ENCODE measurements around the gene HIPK3. TPM values are rescaled to one million over a fixed set of nuclear protein-coding genes. Genes with fewer than 3 reads are reported as not detected.

Gene HIPK3
- total and polyA plus RNA-seq, 2 donors (not counting 3 experiments of a cell fraction or from before 2014, with no cell fraction given) = 13.3 to 36.1 TPM

DNA sequence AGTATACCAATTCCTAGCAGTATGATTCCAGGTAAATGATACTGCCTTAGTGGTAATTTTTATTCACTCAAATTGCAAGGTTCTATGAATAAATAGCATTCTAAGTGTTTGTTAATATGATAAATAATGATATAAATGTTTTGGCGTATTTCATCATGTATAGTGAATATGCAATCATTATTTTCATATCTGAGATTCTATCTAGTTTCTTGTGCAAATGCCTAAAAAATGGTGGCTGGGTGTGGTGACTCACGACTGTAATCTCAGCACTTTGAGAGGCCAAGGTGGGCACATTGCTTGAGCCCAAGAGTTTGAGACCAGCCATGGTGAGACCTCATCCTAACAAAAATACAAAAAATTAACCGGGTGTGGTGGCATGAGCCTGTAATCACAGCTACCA lies 13.9 kb downstream of the HIPK3 start:
- peaks cover 87% of the 10 kb centered on the region for H3K79me2 ChIP-seq (ENCODE audit: control insufficient read depth, insufficient read depth, low read length)
- H3K9me3 ChIP-seq (replicated peaks; ENCODE audit: control insufficient read depth, insufficient read depth, low read length) = no peaks in the 10 kb centered on the region
- no peaks in the 10 kb centered on the region for H3K4me1 ChIP-seq (ENCODE audit: control insufficient read depth, extremely low read depth, insufficient read depth, low read length)
- peaks cover 22% of the 10 kb centered on the region for H4K20me1 ChIP-seq (replicated peaks; ENCODE audit: control insufficient read depth, extremely low read depth, insufficient read depth, low read length)
- no peak overlapping the region for H2AFZ ChIP-seq (ENCODE audit: low read depth, low read length)
- CTCF ChIA-PET = interaction anchor here (0.9 kb wide), 1 partner anchor 123 kb away, joined by 3 read pairs; no protein-coding TSS in a partner anchor
- no peak for FAIRE-seq
- no peak overlapping the region for H3K27ac ChIP-seq (ENCODE audit: insufficient read depth, low read depth, low read length)
- no peak overlapping the region for H3K4me3 ChIP-seq (replicated peaks in 1 of 3; ENCODE audit: insufficient read depth in 1 of 3, low read depth in 1 of 3, low read length in 3 of 3)
- DNase-seq (ENCODE audit: low read depth, low spot score) = no peak
- dilution Hi-C loops (cut with MboI; ENCODE audit: extremely low pct_ligation_motif_present, low sequenced_read_pairs) (no loop called here), intact Hi-C loops (cut with micrococcal nuclease) (no loop called here)
- H3K27me3 ChIP-seq (ENCODE audit: control insufficient read depth in 2 of 2, insufficient read depth in 2 of 2, low read length in 2 of 2) = no peaks in the 10 kb centered on the region
- TF ChIP-seq, protein P1, sequence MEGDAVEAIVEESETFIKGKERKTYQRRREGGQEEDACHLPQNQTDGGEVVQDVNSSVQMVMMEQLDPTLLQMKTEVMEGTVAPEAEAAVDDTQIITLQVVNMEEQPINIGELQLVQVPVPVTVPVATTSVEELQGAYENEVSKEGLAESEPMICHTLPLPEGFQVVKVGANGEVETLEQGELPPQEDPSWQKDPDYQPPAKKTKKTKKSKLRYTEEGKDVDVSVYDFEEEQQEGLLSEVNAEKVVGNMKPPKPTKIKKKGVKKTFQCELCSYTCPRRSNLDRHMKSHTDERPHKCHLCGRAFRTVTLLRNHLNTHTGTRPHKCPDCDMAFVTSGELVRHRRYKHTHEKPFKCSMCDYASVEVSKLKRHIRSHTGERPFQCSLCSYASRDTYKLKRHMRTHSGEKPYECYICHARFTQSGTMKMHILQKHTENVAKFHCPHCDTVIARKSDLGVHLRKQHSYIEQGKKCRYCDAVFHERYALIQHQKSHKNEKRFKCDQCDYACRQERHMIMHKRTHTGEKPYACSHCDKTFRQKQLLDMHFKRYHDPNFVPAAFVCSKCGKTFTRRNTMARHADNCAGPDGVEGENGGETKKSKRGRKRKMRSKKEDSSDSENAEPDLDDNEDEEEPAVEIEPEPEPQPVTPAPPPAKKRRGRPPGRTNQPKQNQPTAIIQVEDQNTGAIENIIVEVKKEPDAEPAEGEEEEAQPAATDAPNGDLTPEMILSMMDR (IDR thresholded peaks at IDR 0.05; ENCODE audit: extremely low read depth in 1 of 2, insufficient read depth in 1 of 2, low read depth in 1 of 2, low read length in 2 of 2) = no peak
- TF ChIP-seq FOS (IDR thresholded peaks at IDR 0.05; ENCODE audit: borderline replicate concordance, insufficient read depth, low read length) (no peak), JUN (IDR thresholded peaks at IDR 0.05; ENCODE audit: borderline replicate concordance, insufficient read depth, insufficient read length, low read depth) (no peak)
- no peaks in the 10 kb centered on the region for H3K9me1 ChIP-seq (replicated peaks; ENCODE audit: control insufficient read depth, extremely low read depth, insufficient read depth, low read length)
- no peaks in the 10 kb centered on the region for H3K36me3 ChIP-seq (ENCODE audit: control insufficient read depth in 2 of 2, extremely low read depth in 1 of 2, insufficient read depth in 2 of 2, low read length in 2 of 2)
- POLR2A ChIA-PET = no interaction called here
- no peak overlapping the region for H3K4me2 ChIP-seq (ENCODE audit: insufficient read depth, low read length)
- no peak overlapping the region for H3K9ac ChIP-seq (replicated peaks; ENCODE audit: extremely low read depth, insufficient read depth, low read length)
- no TSS peak for BruUV-seq (replicated peaks)

GRCh38 chr11:33272338-33273107 lies 15.3 kb downstream of the HIPK3 start:
- no TSS peak for BruUV-seq (replicated peaks)
- no peak for DNase-seq (ENCODE audit: low read depth, low spot score)
- Histone ChIP-seq H4K20me1 (replicated peaks; ENCODE audit: control insufficient read depth, extremely low read depth, insufficient read depth, low read length) (peaks cover 31% of the 10 kb centered on the region), H3K79me2 (ENCODE audit: control insufficient read depth, insufficient read depth, low read length) (peaks cover 87% of the 10 kb centered on the region), H3K4me1 (ENCODE audit: control insufficient read depth, extremely low read depth, insufficient read depth, low read length) (no peaks in the 10 kb centered on the region), H3K27me3 (ENCODE audit: control insufficient read depth in 2 of 2, insufficient read depth in 2 of 2, low read length in 2 of 2) (no peaks in the 10 kb centered on the region), H3K9ac (replicated peaks; ENCODE audit: extremely low read depth, insufficient read depth, low read length) (no peak overlapping the region), H3K27ac (ENCODE audit: insufficient read depth, low read depth, low read length) (no peak overlapping the region), H2AFZ (ENCODE audit: low read depth, low read length) (no peak overlapping the region), H3K4me3 (replicated peaks in 1 of 3; ENCODE audit: insufficient read depth in 1 of 3, low read depth in 1 of 3, low read length in 3 of 3) (no peak overlapping the region), H3K9me1 (replicated peaks; ENCODE audit: control insufficient read depth, extremely low read depth, insufficient read depth, low read length) (no peaks in the 10 kb centered on the region), H3K36me3 (ENCODE audit: control insufficient read depth in 2 of 2, extremely low read depth in 1 of 2, insufficient read depth in 2 of 2, low read length in 2 of 2) (no peaks in the 10 kb centered on the region), H3K9me3 (replicated peaks; ENCODE audit: control insufficient read depth, insufficient read depth, low read length) (no peaks in the 10 kb centered on the region), H3K4me2 (ENCODE audit: insufficient read depth, low read length) (no peak overlapping the region)
- TF ChIP-seq POLR2AphosphoS5 (IDR thresholded peaks at IDR 0.05; ENCODE audit: insufficient read depth, low read depth, low read length) = no peak
- no peak for TF ChIP-seq MAX (IDR thresholded peaks at IDR 0.05; ENCODE audit: insufficient read depth, insufficient read length)
- no peak for TF ChIP-seq MYC (IDR thresholded peaks at IDR 0.05; ENCODE audit: low read depth, low read length)
- no peak for TF ChIP-seq JUN (IDR thresholded peaks at IDR 0.05; ENCODE audit: borderline replicate concordance, insufficient read depth, insufficient read length, low read depth)
- TF ChIP-seq, protein P1 (IDR thresholded peaks at IDR 0.05; ENCODE audit: extremely low read depth in 1 of 2, insufficient read depth in 1 of 2, low read depth in 1 of 2, low read length in 2 of 2) = no peak
- no peak for TF ChIP-seq EZH2 (IDR thresholded peaks at IDR 0.05; ENCODE audit: borderline replicate concordance, low read depth, low read length, severe bottlenecking)
- no peak for TF ChIP-seq GATA2 (IDR thresholded peaks at IDR 0.05; ENCODE audit: insufficient read depth, insufficient read length, low read depth, low read length)
- TF ChIP-seq POLR2A (IDR thresholded peaks at IDR 0.05; ENCODE audit: low read depth, low read length) = no peak
- no peak for TF ChIP-seq FOS (IDR thresholded peaks at IDR 0.05; ENCODE audit: borderline replicate concordance, insufficient read depth, low read length)
- CTCF ChIA-PET = no interaction called here
- intact Hi-C loops (cut with micrococcal nuclease) (no loop called here), dilution Hi-C loops (cut with MboI; ENCODE audit: extremely low pct_ligation_motif_present, low sequenced_read_pairs) (no loop called here)
- POLR2A ChIA-PET = no interaction called here
- FAIRE-seq = no peak
